ENCODE results near the gene AVP.

The AVP gene

GRCh38 chr20:3047486-3048419, 36.8 kb downstream of the AVP start:
- DNase-seq: no peak

- peak; percentile 16 for DNase-seq
These were observed 37.7 kb downstream of the AVP start for GRCh38 chr20:3046677-3047462.

- DNase-seq: peak; percentile 89
These were observed 38.5 kb downstream of the AVP start, which contains the start of gene MRPS26 for GRCh38 chr20:3045816-3046676. TSS of gene MRPS26 (plus strand) at chr20:3046052. CDS start at chr20:3046069, 17 bp downstream.

- DNase-seq: peak; percentile 64
These were observed 39.3 kb downstream of the AVP start for GRCh38 chr20:3045042-3045815.

GRCh38 chr20:3044336-3044965, 40.1 kb downstream of the AVP start:
- DNase-seq: no peak

- DNase-seq: no peak
These were observed 41.2 kb downstream of the AVP start, which contains the start of gene GNRH2 for GRCh38 chr20:3043322-3043721. TSS of gene GNRH2 (plus strand) at chr20:3043622. CDS start at chr20:3044415, 793 bp downstream.

- no peak for DNase-seq
These were observed 41.9 kb downstream of the AVP start for GRCh38 chr20:3042625-3043024.

GRCh38 chr20:3041854-3042409, 42.6 kb downstream of the AVP start:
- no peak for DNase-seq

- DNase-seq: no peak
These were observed 44.4 kb downstream of the AVP start for GRCh38 chr20:3040086-3040485.

- no peak for DNase-seq
These were observed 45.1 kb downstream of the AVP start for GRCh38 chr20:3039426-3039825.

GRCh38 chr20:3038454-3038853, 46.1 kb downstream of the AVP start:
- DNase-seq: no peak

GRCh38 chr20:3037654-3038053, 46.9 kb downstream of the AVP start:
- DNase-seq: no peak

- DNase-seq: no peak
These were observed 51.9 kb downstream of the AVP start for GRCh38 chr20:3032624-3033023.

Data from activated CD4-positive, alpha-beta T cell treated with anti-CD3 and anti-CD28 coated beads, Interleukin-2, amount 50 U/mL, for 16 hours (primary cell).